GM23338 (cell line): Measurements from ENCODE around the gene LRRC28.

Experiments
- NANOG ChIP-seq: IDR thresholded peaks from 2 replicates; pipeline ENCODE4 v1.6.1; 2016; ENCODE audit warnings: antibody characterized with exemption, borderline replicate concordance
- POLR2AphosphoS5 ChIP-seq: IDR thresholded peaks from 2 replicates; pipeline ENCODE4 v1.6.1; 2016; ENCODE audit warnings: antibody characterized with exemption, low read depth
- TF ChIP-seq, protein P1 (sequence below), 2 experiments: fragments of 200-600 bp in 1 of 2; sonication (generic) in 1 of 2; conservative IDR thresholded peaks; 2 replicates each; pipeline versions ENCODE4 v1.5.1 to v1.6.1; 2016 to 2017; ENCODE audit warnings: antibody characterized with exemption in 2 of 2, low read depth in 2 of 2, mild to moderate bottlenecking in 2 of 2, moderate library complexity in 1 of 2

DNA sequence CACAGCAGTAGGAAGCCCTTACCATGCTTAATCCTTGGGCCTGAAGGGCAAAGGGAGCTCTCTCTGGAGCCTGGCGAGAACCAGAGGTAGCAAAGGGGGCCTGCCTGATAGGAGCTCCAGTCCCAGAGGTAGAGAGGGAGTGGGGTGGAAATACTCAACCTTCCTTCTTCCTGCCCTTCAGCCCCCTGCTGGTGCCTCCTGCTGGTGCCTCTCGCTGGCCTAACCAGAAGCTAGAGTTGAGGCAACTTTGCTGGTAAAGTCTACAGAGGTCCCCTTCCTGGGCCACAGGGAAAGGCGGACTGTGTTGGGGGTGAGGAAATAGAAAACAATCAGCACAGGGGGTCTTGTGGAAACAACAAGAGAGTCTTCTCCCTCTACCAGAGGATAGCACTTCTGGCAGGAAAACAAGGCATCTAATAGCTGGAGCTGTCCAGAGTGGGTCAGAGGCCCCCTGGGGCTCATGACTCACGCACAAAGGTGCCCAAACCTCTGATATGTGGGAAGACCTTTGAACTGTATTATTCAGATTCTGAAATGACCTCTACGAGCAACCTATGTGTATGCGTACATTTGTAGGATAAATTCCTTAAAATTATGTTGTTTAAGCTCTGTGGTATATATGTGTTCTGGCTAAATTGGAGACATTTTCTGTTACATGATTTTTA, 133.9 kb downstream of the LRRC28 start:
- TF ChIP-seq NANOG (no peak), POLR2AphosphoS5 (no peak)
- TF ChIP-seq, protein P1, sequence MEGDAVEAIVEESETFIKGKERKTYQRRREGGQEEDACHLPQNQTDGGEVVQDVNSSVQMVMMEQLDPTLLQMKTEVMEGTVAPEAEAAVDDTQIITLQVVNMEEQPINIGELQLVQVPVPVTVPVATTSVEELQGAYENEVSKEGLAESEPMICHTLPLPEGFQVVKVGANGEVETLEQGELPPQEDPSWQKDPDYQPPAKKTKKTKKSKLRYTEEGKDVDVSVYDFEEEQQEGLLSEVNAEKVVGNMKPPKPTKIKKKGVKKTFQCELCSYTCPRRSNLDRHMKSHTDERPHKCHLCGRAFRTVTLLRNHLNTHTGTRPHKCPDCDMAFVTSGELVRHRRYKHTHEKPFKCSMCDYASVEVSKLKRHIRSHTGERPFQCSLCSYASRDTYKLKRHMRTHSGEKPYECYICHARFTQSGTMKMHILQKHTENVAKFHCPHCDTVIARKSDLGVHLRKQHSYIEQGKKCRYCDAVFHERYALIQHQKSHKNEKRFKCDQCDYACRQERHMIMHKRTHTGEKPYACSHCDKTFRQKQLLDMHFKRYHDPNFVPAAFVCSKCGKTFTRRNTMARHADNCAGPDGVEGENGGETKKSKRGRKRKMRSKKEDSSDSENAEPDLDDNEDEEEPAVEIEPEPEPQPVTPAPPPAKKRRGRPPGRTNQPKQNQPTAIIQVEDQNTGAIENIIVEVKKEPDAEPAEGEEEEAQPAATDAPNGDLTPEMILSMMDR (conservative IDR thresholded peaks at IDR 0.05; ENCODE audit: low read depth in 2 of 2), result peak; percentile 33 to 48; a peak in 3 of 4 replicates
